ENCODE data around the gene LYPD8. TPM values are rescaled to one million over a fixed set of nuclear protein-coding genes. Genes with fewer than 3 reads are reported as not detected.

LYPD8 gene
- total and polyA plus RNA-seq, 2 of the 8 experiments (the other 6 are each of a cell fraction or from before 2014, with no cell fraction given) = not detected

DNA sequence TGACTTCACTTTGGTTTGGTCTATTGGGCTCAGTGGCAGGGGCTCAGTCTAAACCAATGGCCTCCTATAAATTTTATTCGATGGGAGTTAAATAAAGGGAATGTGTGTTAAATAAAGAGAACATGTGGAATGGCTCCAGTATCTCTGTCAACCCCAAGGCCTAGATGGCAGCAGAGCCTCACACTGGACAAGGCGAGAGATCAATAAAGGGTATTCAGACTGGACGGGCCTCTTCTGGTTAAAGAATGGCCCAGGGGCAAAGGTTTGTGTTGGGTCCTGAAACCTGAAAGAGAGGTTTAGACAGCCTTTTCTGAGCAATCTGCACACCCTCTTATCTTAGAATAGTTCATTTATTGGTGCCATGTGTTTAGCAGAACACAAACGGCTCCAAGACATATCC, 35.5 kb upstream of the LYPD8 start (continued):
- TF ChIP-seq, protein P1, sequence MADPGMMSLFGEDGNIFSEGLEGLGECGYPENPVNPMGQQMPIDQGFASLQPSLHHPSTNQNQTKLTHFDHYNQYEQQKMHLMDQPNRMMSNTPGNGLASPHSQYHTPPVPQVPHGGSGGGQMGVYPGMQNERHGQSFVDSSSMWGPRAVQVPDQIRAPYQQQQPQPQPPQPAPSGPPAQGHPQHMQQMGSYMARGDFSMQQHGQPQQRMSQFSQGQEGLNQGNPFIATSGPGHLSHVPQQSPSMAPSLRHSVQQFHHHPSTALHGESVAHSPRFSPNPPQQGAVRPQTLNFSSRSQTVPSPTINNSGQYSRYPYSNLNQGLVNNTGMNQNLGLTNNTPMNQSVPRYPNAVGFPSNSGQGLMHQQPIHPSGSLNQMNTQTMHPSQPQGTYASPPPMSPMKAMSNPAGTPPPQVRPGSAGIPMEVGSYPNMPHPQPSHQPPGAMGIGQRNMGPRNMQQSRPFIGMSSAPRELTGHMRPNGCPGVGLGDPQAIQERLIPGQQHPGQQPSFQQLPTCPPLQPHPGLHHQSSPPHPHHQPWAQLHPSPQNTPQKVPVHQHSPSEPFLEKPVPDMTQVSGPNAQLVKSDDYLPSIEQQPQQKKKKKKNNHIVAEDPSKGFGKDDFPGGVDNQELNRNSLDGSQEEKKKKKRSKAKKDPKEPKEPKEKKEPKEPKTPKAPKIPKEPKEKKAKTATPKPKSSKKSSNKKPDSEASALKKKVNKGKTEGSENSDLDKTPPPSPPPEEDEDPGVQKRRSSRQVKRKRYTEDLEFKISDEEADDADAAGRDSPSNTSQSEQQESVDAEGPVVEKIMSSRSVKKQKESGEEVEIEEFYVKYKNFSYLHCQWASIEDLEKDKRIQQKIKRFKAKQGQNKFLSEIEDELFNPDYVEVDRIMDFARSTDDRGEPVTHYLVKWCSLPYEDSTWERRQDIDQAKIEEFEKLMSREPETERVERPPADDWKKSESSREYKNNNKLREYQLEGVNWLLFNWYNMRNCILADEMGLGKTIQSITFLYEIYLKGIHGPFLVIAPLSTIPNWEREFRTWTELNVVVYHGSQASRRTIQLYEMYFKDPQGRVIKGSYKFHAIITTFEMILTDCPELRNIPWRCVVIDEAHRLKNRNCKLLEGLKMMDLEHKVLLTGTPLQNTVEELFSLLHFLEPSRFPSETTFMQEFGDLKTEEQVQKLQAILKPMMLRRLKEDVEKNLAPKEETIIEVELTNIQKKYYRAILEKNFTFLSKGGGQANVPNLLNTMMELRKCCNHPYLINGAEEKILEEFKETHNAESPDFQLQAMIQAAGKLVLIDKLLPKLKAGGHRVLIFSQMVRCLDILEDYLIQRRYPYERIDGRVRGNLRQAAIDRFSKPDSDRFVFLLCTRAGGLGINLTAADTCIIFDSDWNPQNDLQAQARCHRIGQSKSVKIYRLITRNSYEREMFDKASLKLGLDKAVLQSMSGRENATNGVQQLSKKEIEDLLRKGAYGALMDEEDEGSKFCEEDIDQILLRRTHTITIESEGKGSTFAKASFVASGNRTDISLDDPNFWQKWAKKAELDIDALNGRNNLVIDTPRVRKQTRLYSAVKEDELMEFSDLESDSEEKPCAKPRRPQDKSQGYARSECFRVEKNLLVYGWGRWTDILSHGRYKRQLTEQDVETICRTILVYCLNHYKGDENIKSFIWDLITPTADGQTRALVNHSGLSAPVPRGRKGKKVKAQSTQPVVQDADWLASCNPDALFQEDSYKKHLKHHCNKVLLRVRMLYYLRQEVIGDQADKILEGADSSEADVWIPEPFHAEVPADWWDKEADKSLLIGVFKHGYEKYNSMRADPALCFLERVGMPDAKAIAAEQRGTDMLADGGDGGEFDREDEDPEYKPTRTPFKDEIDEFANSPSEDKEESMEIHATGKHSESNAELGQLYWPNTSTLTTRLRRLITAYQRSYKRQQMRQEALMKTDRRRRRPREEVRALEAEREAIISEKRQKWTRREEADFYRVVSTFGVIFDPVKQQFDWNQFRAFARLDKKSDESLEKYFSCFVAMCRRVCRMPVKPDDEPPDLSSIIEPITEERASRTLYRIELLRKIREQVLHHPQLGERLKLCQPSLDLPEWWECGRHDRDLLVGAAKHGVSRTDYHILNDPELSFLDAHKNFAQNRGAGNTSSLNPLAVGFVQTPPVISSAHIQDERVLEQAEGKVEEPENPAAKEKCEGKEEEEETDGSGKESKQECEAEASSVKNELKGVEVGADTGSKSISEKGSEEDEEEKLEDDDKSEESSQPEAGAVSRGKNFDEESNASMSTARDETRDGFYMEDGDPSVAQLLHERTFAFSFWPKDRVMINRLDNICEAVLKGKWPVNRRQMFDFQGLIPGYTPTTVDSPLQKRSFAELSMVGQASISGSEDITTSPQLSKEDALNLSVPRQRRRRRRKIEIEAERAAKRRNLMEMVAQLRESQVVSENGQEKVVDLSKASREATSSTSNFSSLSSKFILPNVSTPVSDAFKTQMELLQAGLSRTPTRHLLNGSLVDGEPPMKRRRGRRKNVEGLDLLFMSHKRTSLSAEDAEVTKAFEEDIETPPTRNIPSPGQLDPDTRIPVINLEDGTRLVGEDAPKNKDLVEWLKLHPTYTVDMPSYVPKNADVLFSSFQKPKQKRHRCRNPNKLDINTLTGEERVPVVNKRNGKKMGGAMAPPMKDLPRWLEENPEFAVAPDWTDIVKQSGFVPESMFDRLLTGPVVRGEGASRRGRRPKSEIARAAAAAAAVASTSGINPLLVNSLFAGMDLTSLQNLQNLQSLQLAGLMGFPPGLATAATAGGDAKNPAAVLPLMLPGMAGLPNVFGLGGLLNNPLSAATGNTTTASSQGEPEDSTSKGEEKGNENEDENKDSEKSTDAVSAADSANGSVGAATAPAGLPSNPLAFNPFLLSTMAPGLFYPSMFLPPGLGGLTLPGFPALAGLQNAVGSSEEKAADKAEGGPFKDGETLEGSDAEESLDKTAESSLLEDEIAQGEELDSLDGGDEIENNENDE (IDR thresholded peaks at IDR 0.05; ENCODE audit: insufficient replicate concordance, low read length) = no peak
- TF ChIP-seq TAF1 (IDR thresholded peaks at IDR 0.05; ENCODE audit: low read depth, low read length) = no peak
- no peak for TF ChIP-seq EP300 (IDR thresholded peaks at IDR 0.05; ENCODE audit: borderline replicate concordance in 1 of 2, low read depth in 2 of 2, low read length in 2 of 2)
- no peak for TF ChIP-seq BACH1 (IDR thresholded peaks at IDR 0.05; ENCODE audit: low read length)
- TF ChIP-seq BCL11A (IDR thresholded peaks at IDR 0.05; ENCODE audit: low read depth in 2 of 2, low read length in 2 of 2) = no peak
- no peak for TF ChIP-seq RAD21 (IDR thresholded peaks at IDR 0.05 in 1 of 2, conservative IDR thresholded peaks at IDR 0.05 in 1 of 2; ENCODE audit: low read depth in 2 of 2, low read length in 2 of 2)
- no peak for TF ChIP-seq ASH2L (IDR thresholded peaks at IDR 0.05; ENCODE audit: low read length)

Measured in H1 (cell line).